H1 (cell line): Measurements from ENCODE around the gene MARS1. TPM values are rescaled to one million over a fixed set of nuclear protein-coding genes. Genes with fewer than 3 reads are reported as not detected.

Experiments used
- CTCF ChIA-PET: fragments of 300-600 bp; sonication (Branson Sonifier 250); formaldehyde crosslinking; loops from one replicate; lab custom pipeline; 2021; ENCODE audit not compliant: partially characterized antibody; lab: Charles Lee
- POLR2A ChIA-PET: fragments of 300-600 bp; sonication (Branson Sonifier 250); formaldehyde crosslinking; loops from one replicate; lab custom pipeline; 2021; ENCODE audit warnings: inconsistent platforms; ENCODE audit not compliant: partially characterized antibody; lab: Charles Lee
- DNase-seq, 2 experiments: peaks; one replicate each; pipeline versions ENCODE4 v3.0.0 to v3.0.0-alpha.2; 2010 to 2022; ENCODE audit warnings: low spot score in 2 of 2, low read depth in 1 of 2, mixed read lengths in 1 of 2
- FAIRE-seq: peaks from 2 replicates; lab custom pipeline; 2011; peaks lifted over from hg19 to GRCh38; lab: Jason Lieb, UNC
- H2AFZ ChIP-seq: 2 replicates; pipeline ENCODE4 v1.8.1; 2012; ENCODE audit warnings: low read length, inconsistent platforms
- H2AK5ac ChIP-seq: 2 replicates; pipeline ENCODE4 v1.6.1; 2013; ENCODE audit warnings: low read depth, low read length
- H2BK120ac ChIP-seq: replicated peaks from 2 replicates; pipeline ENCODE3; 2013; ENCODE audit warnings: low read depth, low read length, inconsistent platforms
- H2BK12ac ChIP-seq: 2 replicates; pipeline ENCODE4 v1.6.1; 2013; ENCODE audit warnings: low read depth, low read length
- H2BK15ac ChIP-seq: 2 replicates; pipeline ENCODE4 v1.6.1; 2013; ENCODE audit warnings: low read length
- H2BK20ac ChIP-seq: 2 replicates; pipeline ENCODE4 v1.6.1; 2013; ENCODE audit warnings: low read length
- H2BK5ac ChIP-seq: 2 replicates; pipeline ENCODE4 v1.6.1; 2013; ENCODE audit warnings: low read depth, low read length
- H3K14ac ChIP-seq: 2 replicates; pipeline ENCODE4 v1.6.1; 2013; ENCODE audit warnings: inconsistent platforms; ENCODE audit not compliant: insufficient read length
- H3K18ac ChIP-seq: 2 replicates; pipeline ENCODE4 v1.6.1; 2013; ENCODE audit warnings: low read length; ENCODE audit errors: extremely low read depth
- H3K23ac ChIP-seq: 2 replicates; pipeline ENCODE4 v1.6.1; 2013; ENCODE audit warnings: inconsistent platforms; ENCODE audit not compliant: insufficient read length
- H3K23me2 ChIP-seq: 2 replicates; pipeline ENCODE4 v1.6.1; 2013; ENCODE audit warnings: low read depth, low read length
- H3K27ac ChIP-seq: 2 replicates; pipeline ENCODE4 v1.6.1; 2011; ENCODE audit warnings: low read depth, low read length, inconsistent platforms
- H3K27me3 ChIP-seq, 4 experiments: replicated peaks in 1 of 4; 1 replicate in 1 of 4; 2 replicates in 3 of 4; pipeline versions ENCODE4 v1.6.1 to v1.8.1; 2011 to 2013; ENCODE audit warnings: low read length in 3 of 4, mild to moderate bottlenecking in 3 of 4, inconsistent platforms in 2 of 4, mixed read lengths in 2 of 4, moderate library complexity in 1 of 4; ENCODE audit not compliant: control insufficient read depth in 3 of 4, insufficient read depth in 3 of 4; ENCODE audit errors: extremely low read depth in 1 of 4
- H3K36me3 ChIP-seq, 4 experiments: 2 replicates each; pipeline versions ENCODE4 v1.6.1 to v1.8.1; 2011 to 2013; ENCODE audit warnings: mild to moderate bottlenecking in 4 of 4, low read length in 3 of 4, moderate library complexity in 2 of 4, control low read depth in 1 of 4, inconsistent platforms in 1 of 4; ENCODE audit not compliant: insufficient read depth in 4 of 4, control insufficient read depth in 2 of 4
- H3K4ac ChIP-seq: replicated peaks from 2 replicates; pipeline ENCODE3; 2013; ENCODE audit warnings: low read length, low read depth, mixed read lengths, inconsistent platforms; ENCODE audit not compliant: insufficient read length
- H3K4me1 ChIP-seq, 4 experiments: replicated peaks in 1 of 4; 1 replicate in 1 of 4; 2 replicates in 3 of 4; pipeline versions ENCODE4 v1.6.1 to v1.8.1; 2011 to 2013; ENCODE audit warnings: low read length in 3 of 4, inconsistent platforms in 2 of 4, mixed read lengths in 1 of 4; ENCODE audit not compliant: insufficient read depth in 4 of 4, control insufficient read depth in 3 of 4
- H3K4me2 ChIP-seq, 2 experiments: 2 replicates each; pipeline versions ENCODE4 v1.6.1 to v1.8.1; 2011 to 2013; ENCODE audit warnings: low read depth in 2 of 2, low read length in 2 of 2, control low read depth in 1 of 2, inconsistent platforms in 1 of 2, mild to moderate bottlenecking in 1 of 2; ENCODE audit not compliant: insufficient read depth in 1 of 2
- H3K4me3 ChIP-seq, 4 experiments: fragments of 200-600, 300-600 bp in 1 of 4; sonication (generic), shearing (Covaris generic), sonication (Bioruptor Twin) in 1 of 4; 2 replicates each; pipeline versions ENCODE4 v1.5.1 to v1.8.1; 2011 to 2016; ENCODE audit warnings: low read length in 4 of 4, low read depth in 3 of 4, control low read depth in 2 of 4, inconsistent platforms in 2 of 4, mild to moderate bottlenecking in 2 of 4, mixed read lengths in 1 of 4, moderate library complexity in 1 of 4; ENCODE audit not compliant: insufficient read depth in 2 of 4; ENCODE audit errors: extremely low read depth in 1 of 4
- H3K56ac ChIP-seq: replicated peaks from 2 replicates; pipeline ENCODE3; 2013; ENCODE audit warnings: low read depth, mild to moderate bottlenecking, mixed read lengths, low read length, inconsistent platforms; ENCODE audit not compliant: insufficient read length
- H3K79me1 ChIP-seq: 2 replicates; pipeline ENCODE4 v1.6.1; 2013; ENCODE audit warnings: low read depth, low read length, control low read depth
- H3K79me2 ChIP-seq, 2 experiments: 2 replicates each; pipeline versions ENCODE4 v1.6.1 to v1.8.1; 2012 to 2013; ENCODE audit warnings: low read length in 2 of 2, mild to moderate bottlenecking in 2 of 2, inconsistent platforms in 1 of 2; ENCODE audit not compliant: insufficient read depth in 2 of 2, control insufficient read depth in 1 of 2
- H3K9ac ChIP-seq, 4 experiments: replicated peaks in 1 of 4; 1 replicate in 1 of 4; 2 replicates in 3 of 4; pipeline versions ENCODE4 v1.6.1 to v1.8.1; 2011 to 2013; ENCODE audit warnings: low read depth in 3 of 4, low read length in 3 of 4, control low read depth in 2 of 4, mild to moderate bottlenecking in 2 of 4, moderate library complexity in 2 of 4, inconsistent platforms in 1 of 4; ENCODE audit errors: extremely low read depth in 1 of 4
- H3K9me3 ChIP-seq, 2 experiments: 2 replicates each; pipeline versions ENCODE4 v1.6.1 to v1.8.1; 2012 to 2013; ENCODE audit warnings: mild to moderate bottlenecking in 2 of 2, moderate library complexity in 2 of 2, control low read depth in 1 of 2, inconsistent platforms in 1 of 2, low read depth in 1 of 2, low read length in 1 of 2, mixed read lengths in 1 of 2; ENCODE audit not compliant: insufficient read depth in 2 of 2
- H4K20me1 ChIP-seq, 2 experiments: replicated peaks in 1 of 2; 2 replicates each; pipeline versions ENCODE3 to v1.8.1; 2011 to 2013; ENCODE audit warnings: inconsistent platforms in 2 of 2, low read length in 2 of 2, mild to moderate bottlenecking in 1 of 2; ENCODE audit not compliant: insufficient read depth in 2 of 2, control insufficient read depth in 1 of 2
- H4K5ac ChIP-seq: 2 replicates; pipeline ENCODE4 v1.6.1; 2013; ENCODE audit warnings: low read length, low read depth, mixed read lengths, inconsistent platforms; ENCODE audit not compliant: insufficient read length
- H4K8ac ChIP-seq: 2 replicates; pipeline ENCODE4 v1.8.0; 2013; ENCODE audit warnings: mild to moderate bottlenecking, moderate library complexity, low read length, inconsistent platforms; ENCODE audit not compliant: insufficient read depth; ENCODE audit errors: extremely low read depth
- H4K91ac ChIP-seq: replicated peaks from 2 replicates; pipeline ENCODE3; 2013; ENCODE audit warnings: low read length, mixed read lengths, inconsistent platforms; ENCODE audit not compliant: insufficient read length
- POU5F1 ChIP-seq: IDR thresholded peaks from 2 replicates; pipeline ENCODE4 v1.6.1; 2011; ENCODE audit warnings: low read depth, mild to moderate bottlenecking, low read length, moderate library complexity
- RAD21 ChIP-seq, 2 experiments: IDR thresholded peaks in 1 of 2; conservative IDR thresholded peaks in 1 of 2; 2 replicates each; pipeline ENCODE4 v1.6.1; 2011; ENCODE audit warnings: low read depth in 2 of 2, low read length in 2 of 2, improper control_type of control experiment in 1 of 2, inconsistent platforms in 1 of 2, mild to moderate bottlenecking in 1 of 2, moderate library complexity in 1 of 2
- SAP30 ChIP-seq: fragments of 300-600 bp; sonication (generic); IDR thresholded peaks from 2 replicates; pipeline ENCODE4 v1.7.1; 2012; ENCODE audit warnings: low read length, moderate library complexity, mild to moderate bottlenecking, inconsistent platforms; ENCODE audit not compliant: insufficient read depth, insufficient replicate concordance
- SIX5 ChIP-seq: IDR thresholded peaks from 2 replicates; pipeline ENCODE4 v1.6.1; 2011; ENCODE audit warnings: mild to moderate bottlenecking, low read depth, low read length
- TBP ChIP-seq: IDR thresholded peaks from 2 replicates; pipeline ENCODE4 v1.6.1; 2011; ENCODE audit warnings: low read depth, low read length, improper control_type of control experiment
- WGBS, 2 experiments: shearing (Covaris generic) in 1 of 2; methylation state at CpG; one replicate each; pipeline versions ENCODE4 v1.1.6 to v1.1.7; 2013 to 2015; ENCODE audit warnings: low lambda C conversion rate in 2 of 2, mixed read lengths in 2 of 2, inconsistent platforms in 1 of 2, low coverage in 1 of 2, missing lambda C conversion rate in 1 of 2; ENCODE audit not compliant: insufficient replicate concordance in 2 of 2, insufficient coverage in 1 of 2, insufficient read length in 1 of 2; ENCODE audit errors: extremely low coverage in 1 of 2, missing lambda C conversion rate in 1 of 2; 5-methylcytosine and 5-hydroxymethylcytosine counted together
- polyA plus RNA-seq, 7 experiments: library from polyadenylated mRNA; depleted of rRNA in 3 of 7; stranded (reverse) in 5 of 7; unstranded in 2 of 7; fragments of >200 nt in 5 of 7; fragments of 200-250 nt in 2 of 7; gene quantifications; 1 replicate in 5 of 7; 2 replicates in 1 of 7; 4 replicates in 1 of 7; pipeline versions ENCODE4 v1.2.1 to v1.2.3, GENCODE V29; 2011 to 2013; ENCODE audit warnings: missing spikeins in 2 of 7, mixed read lengths in 2 of 7
- total RNA-seq: library from RNA; stranded (reverse); fragmentation: NEBNext Ultra II Directional; extraction: Animal tissue kit (Norgen Biotek cat#: 25700); gene quantifications from 2 replicates; pipeline ENCODE4 v1.2.1, GENCODE V29; 2021
- TF ChIP-seq, protein P1 (sequence below): IDR thresholded peaks from 2 replicates; pipeline ENCODE4 v1.6.1; 2012; ENCODE audit warnings: inconsistent platforms
- TF ChIP-seq, protein P2 (sequence below): IDR thresholded peaks from 2 replicates; pipeline ENCODE4 v1.6.1; 2012; ENCODE audit warnings: low read length, inconsistent platforms

Gene MARS1
- total and polyA plus RNA-seq, 2 of the 8 experiments (the other 6 are each of a cell fraction or from before 2014, with no cell fraction given): 194 to 407 TPM

DNA sequence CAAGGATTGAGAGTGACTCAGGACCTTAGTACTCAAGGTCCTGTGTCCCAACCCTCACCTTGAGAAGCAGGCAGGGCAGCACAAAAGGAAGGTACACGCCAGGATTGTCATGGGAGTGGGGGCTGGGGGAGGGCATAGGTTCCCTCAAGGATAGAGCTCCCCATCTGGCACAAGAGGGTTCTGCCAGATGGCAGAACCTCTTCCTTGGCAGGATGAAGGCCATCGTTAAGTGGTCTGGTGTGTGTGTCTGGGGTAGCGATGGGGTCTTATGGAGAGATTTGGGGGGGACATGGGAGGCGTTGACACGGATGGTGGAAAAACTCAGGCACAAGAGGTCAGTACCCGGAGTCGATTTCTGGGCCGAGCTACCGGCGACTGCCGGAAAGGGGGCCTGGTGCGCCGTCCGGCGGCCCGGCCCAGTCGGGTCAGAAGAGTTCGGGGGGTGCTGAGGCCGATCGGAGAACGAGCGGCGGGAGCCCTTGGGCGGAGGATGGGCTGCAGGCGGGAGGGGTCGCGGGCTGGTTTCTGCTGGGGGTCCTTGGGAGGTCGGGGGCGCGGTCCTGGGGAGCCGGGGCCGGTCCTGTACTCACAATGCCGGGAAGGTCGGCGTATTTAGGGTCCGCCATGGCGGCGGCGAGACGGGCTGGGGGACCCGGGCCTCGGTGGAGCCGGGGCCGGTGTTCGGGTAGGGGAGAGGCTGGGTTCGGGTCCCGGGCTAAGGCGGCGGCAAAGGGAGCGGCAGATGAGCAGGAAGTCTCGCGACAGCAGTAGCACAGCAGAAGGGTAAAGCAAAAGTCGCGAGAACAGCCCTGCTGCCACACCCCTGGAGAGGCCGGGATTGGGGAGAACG lies 58.8 kb downstream of the MARS1 start, which contains the start of gene DCTN2:
DCTN2 (minus strand) TSS at position 755 of the 850 bp plus-strand sequence; CDS start at position 626, 129 bp downstream.
- Histone ChIP-seq H3K4me2 (peak within 1 kb of the TSS; percentile 83 to 85), H3K27ac (peak within 1 kb of the TSS; percentile 44; the same call in 1 of the 2 replicates)
- POLR2A ChIA-PET: interaction anchor here (0.6 to 6.6 kb wide), 16 partner anchors 9 to 317 kb away, joined by 3 to 65 read pairs (median 4); partner anchors contain the start of genes ARHGEF25, DDIT3, SHMT2 and TSPAN31
- no peak for TF ChIP-seq POU5F1
- TF ChIP-seq RAD21 (IDR thresholded peaks at IDR 0.05 in 1 of 2, conservative IDR thresholded peaks at IDR 0.05 in 1 of 2; ENCODE audit: low read depth in 2 of 2, low read length in 2 of 2): no peak
- no peak for TF ChIP-seq SIX5
- TF ChIP-seq TBP: 0 out of 2 replicates have a peak, but pooled peaks have one; percentile 33
- TF ChIP-seq SAP30: peak; percentile 43
- TF ChIP-seq, protein P1, sequence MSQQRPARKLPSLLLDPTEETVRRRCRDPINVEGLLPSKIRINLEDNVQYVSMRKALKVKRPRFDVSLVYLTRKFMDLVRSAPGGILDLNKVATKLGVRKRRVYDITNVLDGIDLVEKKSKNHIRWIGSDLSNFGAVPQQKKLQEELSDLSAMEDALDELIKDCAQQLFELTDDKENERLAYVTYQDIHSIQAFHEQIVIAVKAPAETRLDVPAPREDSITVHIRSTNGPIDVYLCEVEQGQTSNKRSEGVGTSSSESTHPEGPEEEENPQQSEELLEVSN: no peak
- TF ChIP-seq, protein P2, sequence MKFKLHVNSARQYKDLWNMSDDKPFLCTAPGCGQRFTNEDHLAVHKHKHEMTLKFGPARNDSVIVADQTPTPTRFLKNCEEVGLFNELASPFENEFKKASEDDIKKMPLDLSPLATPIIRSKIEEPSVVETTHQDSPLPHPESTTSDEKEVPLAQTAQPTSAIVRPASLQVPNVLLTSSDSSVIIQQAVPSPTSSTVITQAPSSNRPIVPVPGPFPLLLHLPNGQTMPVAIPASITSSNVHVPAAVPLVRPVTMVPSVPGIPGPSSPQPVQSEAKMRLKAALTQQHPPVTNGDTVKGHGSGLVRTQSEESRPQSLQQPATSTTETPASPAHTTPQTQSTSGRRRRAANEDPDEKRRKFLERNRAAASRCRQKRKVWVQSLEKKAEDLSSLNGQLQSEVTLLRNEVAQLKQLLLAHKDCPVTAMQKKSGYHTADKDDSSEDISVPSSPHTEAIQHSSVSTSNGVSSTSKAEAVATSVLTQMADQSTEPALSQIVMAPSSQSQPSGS: no peak

More for the DNA sequence above, 58.8 kb downstream of the MARS1 start, which contains the start of gene DCTN2:
- no peak within 1 kb of the TSS for H2BK15ac ChIP-seq
- peaks cover 8% of the 10 kb centered on the region; the same call in 1 of the 2 replicates for H3K79me1 ChIP-seq
- H4K5ac ChIP-seq: no peak within 1 kb of the TSS
- CTCF ChIA-PET: interaction anchor here (0.7 to 1.9 kb wide), 6 partner anchors 11 to 371 kb away, joined by 3 to 6 read pairs (median 4); no protein-coding TSS in a partner anchor
- no peak within 1 kb of the TSS for H3K4ac ChIP-seq
- 2% methylated on average over 49 of the region's 56 CpGs; no CpG with 5 or more reads in 1 of the 2 experiments for WGBS, 2 experiments
- peak within 1 kb of the TSS; percentile 82 to 91 (median 86) for H3K9ac ChIP-seq
- no peak within 1 kb of the TSS for H2AK5ac ChIP-seq
- H3K9me3 ChIP-seq: no peaks in the 10 kb centered on the region
- FAIRE-seq (peak; percentile 78), DNase-seq (peak; percentile 83 to 91)
- no peak within 1 kb of the TSS for H2AFZ ChIP-seq
- H2BK5ac ChIP-seq: 0 out of 2 replicates have a peak within 1 kb of the TSS, but pooled peaks have one; percentile 35
- peaks cover 0 to 5% (median 3%) of the 10 kb centered on the region in 4 experiments; a peak in 2 of 7 replicates for H3K27me3 ChIP-seq
- peaks cover 5 to 18% (median 10%) of the 10 kb centered on the region in 4 experiments; a peak in 6 of 7 replicates for H3K4me1 ChIP-seq
- no peak within 1 kb of the TSS for H3K18ac ChIP-seq
- no peak within 1 kb of the TSS for H3K14ac ChIP-seq
- H2BK20ac ChIP-seq: no peak within 1 kb of the TSS
- H2BK12ac ChIP-seq: 0 out of 2 replicates have a peak within 1 kb of the TSS, but pooled peaks have one; percentile 0
- H4K20me1 ChIP-seq: peaks cover 5 to 9% of the 10 kb centered on the region in 2 experiments
- H4K91ac ChIP-seq: no peak within 1 kb of the TSS
- H3K23me2 ChIP-seq: peaks cover 19% of the 10 kb centered on the region
- peak within 1 kb of the TSS; percentile 88 for H4K8ac ChIP-seq
- H3K23ac ChIP-seq: no peak within 1 kb of the TSS
- H3K36me3 ChIP-seq: no peaks in the 10 kb centered on the region; a peak in 2 of 8 replicates
- peak within 1 kb of the TSS; percentile 63 to 90 (median 81) for H3K4me3 ChIP-seq
- H2BK120ac ChIP-seq: no peak within 1 kb of the TSS
- H3K79me2 ChIP-seq: peaks cover 4 to 36% of the 10 kb centered on the region in 2 experiments; a peak in 3 of 4 replicates
- peak within 1 kb of the TSS; percentile 88 for H3K56ac ChIP-seq
